Skeletal muscle tissue (tissue), 4 donors: ENCODE measurements around the gene TIMM10B. TPM values are rescaled to one million over a fixed set of nuclear protein-coding genes. Genes with fewer than 3 reads are reported as not detected.

ENCODE experiments used
- H3K27ac ChIP-seq: one replicate; pipeline ENCODE4 v1.7.0; 2013; ENCODE audit warnings: mild to moderate bottlenecking, low read depth, low read length, inconsistent platforms
- H3K27me3 ChIP-seq, 3 donors: one replicate each; pipeline ENCODE4 v1.7.0; 2013; ENCODE audit warnings: low read length in 3 of 3; ENCODE audit not compliant: control insufficient read depth in 3 of 3, insufficient read depth in 3 of 3
- H3K36me3 ChIP-seq, 3 donors: one replicate each; pipeline ENCODE4 v1.7.0; 2013; ENCODE audit warnings: low read length in 3 of 3; ENCODE audit not compliant: control insufficient read depth in 3 of 3, insufficient read depth in 3 of 3
- H3K4me1 ChIP-seq, 3 donors: one replicate each; pipeline ENCODE4 v1.7.0; 2013; ENCODE audit warnings: low read length in 3 of 3, mild to moderate bottlenecking in 3 of 3; ENCODE audit not compliant: control insufficient read depth in 3 of 3, insufficient read depth in 3 of 3
- H3K4me3 ChIP-seq, 3 donors: one replicate each; pipeline ENCODE4 v1.7.0; 2013; ENCODE audit warnings: low read length in 3 of 3
- H3K9ac ChIP-seq, 3 donors: one replicate each; pipeline ENCODE4 v1.7.0; 2013; ENCODE audit warnings: low read length in 3 of 3, mild to moderate bottlenecking in 3 of 3, moderate library complexity in 2 of 3, low read depth in 1 of 3
- H3K9me3 ChIP-seq, 3 donors: one replicate each; pipeline ENCODE4 v1.7.0; 2013; ENCODE audit warnings: low read length in 3 of 3; ENCODE audit not compliant: control insufficient read depth in 3 of 3
- total RNA-seq: library from RNA; depleted of rRNA; stranded (reverse); fragments of >200 nt; gene quantifications from one replicate; pipeline ENCODE4 v1.2.3, GENCODE V29; 2014
- donor health status: Osteomylitis.

Gene TIMM10B
- total RNA-seq, 1 donor from 2014 or later: 19.8 TPM

DNA sequence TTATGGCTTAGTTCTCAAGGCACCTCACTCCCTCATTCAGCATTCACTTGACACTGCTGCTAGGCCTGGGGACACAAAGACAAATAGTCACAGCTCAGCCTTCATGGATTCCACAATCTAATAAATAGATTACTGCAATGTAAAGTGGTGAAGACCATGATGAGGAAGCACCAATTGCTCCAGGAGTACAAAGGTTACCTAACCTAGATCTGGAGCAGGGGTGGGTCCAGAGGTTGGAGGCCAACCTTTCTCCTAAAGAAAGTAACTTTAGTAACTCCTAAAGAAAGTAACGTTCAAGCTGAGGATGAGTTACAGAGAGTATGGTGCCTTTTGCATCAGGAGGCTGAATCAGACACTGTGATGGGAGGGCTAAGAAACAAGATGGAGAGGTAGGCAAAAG lies 11.7 kb upstream of the TIMM10B start:
- peaks cover 19 to 42% (median 27%) of the 10 kb centered on the region in 3 donors for H3K4me1 ChIP-seq
- H3K4me3 ChIP-seq: peak overlapping the region in 1 of 3 donors; percentile 31
- peak overlapping the region; percentile 42 for H3K27ac ChIP-seq
- H3K9me3 ChIP-seq: no peaks in the 10 kb centered on the region
- no peaks in the 10 kb centered on the region for H3K27me3 ChIP-seq
- H3K36me3 ChIP-seq: peaks cover 4 to 8% (median 8%) of the 10 kb centered on the region in 3 donors
- peak overlapping the region in 1 of 3 donors; percentile 22 for H3K9ac ChIP-seq

DNA sequence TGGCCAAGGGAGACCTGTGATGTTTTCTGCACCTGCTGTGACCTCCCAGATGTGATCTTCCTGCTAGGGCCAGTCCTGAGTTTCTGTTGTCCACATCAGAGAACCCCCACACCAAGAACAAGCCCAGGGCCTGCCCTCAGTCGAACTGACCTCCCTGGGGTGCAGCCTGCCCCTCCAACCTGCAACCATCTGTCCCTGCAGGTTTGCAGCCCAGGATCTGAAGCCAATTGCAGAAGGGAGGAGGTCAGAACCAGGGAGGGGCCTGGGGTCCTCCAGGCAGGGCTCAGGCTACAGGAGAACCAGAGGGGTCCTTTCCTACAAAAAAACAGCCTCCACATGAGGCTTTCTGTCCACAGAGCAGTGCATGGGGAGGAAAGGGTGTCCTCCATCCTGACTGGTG lies 8.4 kb upstream of the TIMM10B start:
- Histone ChIP-seq H3K27me3 (no peaks in the 10 kb centered on the region), H3K27ac (no peak overlapping the region), H3K9ac (peak overlapping the region; percentile 44 to 94 (median 79)), H3K4me1 (peaks cover 18 to 33% (median 24%) of the 10 kb centered on the region in 3 donors), H3K9me3 (no peaks in the 10 kb centered on the region), H3K36me3 (peaks cover 12 to 16% (median 14%) of the 10 kb centered on the region in 3 donors), H3K4me3 (peak overlapping the region; percentile 70 to 93 (median 81))

DNA sequence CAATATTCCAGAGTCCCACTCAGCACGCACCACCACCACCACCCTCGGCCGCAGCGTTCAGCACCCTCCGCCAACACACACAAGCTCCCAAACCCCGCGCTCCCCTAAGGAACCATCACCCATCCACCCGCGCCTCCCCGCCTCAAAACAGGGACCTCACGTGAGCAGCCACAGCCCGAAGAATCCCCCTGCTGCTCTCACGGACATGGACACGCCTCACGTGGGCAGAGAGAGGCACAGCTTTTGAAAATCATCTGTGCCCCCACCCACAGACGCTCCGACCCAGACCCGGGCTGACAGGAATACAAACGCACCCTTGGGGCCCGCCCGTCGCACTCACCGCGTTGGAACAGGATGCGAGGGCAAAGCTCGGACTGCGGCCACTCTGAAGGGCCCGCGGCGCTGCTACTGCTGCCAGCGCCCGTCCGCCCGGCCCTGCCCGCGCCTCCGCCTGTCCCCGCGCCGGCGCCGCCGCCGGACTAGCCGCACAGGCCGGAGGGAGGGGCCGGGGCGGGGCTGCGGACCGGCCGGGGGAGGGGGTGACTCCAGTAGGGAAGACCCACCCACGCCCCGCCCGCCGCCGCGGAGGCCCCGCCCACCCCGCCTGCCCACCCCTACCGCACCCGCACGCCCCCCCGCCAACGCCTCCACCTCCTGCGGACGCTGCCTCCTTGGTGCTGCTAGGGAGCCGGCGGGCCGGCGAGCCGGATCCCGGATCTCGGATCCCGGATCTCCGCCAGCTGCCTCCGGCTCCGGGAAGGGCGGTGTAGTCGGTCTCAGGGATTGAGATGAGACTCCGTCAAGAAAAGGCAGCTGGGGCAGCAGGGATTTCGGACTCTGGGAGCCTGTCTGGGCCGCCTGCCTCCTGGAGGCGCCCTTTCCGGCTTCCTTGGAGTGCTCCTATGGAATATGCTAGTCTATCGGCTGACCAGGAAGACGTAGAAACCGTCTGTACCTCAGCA lies 7.6 kb upstream of the TIMM10B start, which contains the start of gene TRIM3:
TRIM3 (minus strand) TSS at position 491 of the 962 bp plus-strand sequence. CDS start 8,246 bp downstream, outside the sequence.
- H3K4me1 ChIP-seq: peaks cover 18 to 29% (median 22%) of the 10 kb centered on the region in 3 donors
- peaks cover 20 to 23% (median 22%) of the 10 kb centered on the region in 3 donors for H3K36me3 ChIP-seq
- H3K27me3 ChIP-seq: no peaks in the 10 kb centered on the region
- H3K9ac ChIP-seq: peak within 1 kb of the TSS; percentile 82 to 94 (median 94)
- H3K4me3 ChIP-seq: peak within 1 kb of the TSS; percentile 81 to 93 (median 90)
- no peaks in the 10 kb centered on the region for H3K9me3 ChIP-seq
- H3K27ac ChIP-seq: peak within 1 kb of the TSS; percentile 89

DNA sequence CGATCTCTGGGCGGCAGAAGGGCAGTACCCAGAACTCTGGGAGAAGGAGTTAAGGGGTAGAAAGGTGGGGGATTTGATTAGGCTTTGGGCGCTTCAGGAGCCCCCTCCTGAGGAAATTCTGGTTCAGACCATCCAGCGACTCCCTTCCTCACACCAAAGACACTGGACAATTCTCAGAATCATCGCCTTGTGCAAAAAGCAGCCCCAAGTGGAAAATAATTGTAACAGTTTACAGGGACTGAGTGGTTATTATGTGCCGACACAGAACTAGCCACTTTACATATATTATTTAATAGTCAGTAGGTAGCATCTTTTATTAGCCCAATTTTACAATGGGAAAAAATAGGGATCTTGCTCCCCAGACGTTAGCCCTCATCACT lies 6.9 kb upstream of the TIMM10B start:
- H3K27me3 ChIP-seq: no peaks in the 10 kb centered on the region

DNA sequence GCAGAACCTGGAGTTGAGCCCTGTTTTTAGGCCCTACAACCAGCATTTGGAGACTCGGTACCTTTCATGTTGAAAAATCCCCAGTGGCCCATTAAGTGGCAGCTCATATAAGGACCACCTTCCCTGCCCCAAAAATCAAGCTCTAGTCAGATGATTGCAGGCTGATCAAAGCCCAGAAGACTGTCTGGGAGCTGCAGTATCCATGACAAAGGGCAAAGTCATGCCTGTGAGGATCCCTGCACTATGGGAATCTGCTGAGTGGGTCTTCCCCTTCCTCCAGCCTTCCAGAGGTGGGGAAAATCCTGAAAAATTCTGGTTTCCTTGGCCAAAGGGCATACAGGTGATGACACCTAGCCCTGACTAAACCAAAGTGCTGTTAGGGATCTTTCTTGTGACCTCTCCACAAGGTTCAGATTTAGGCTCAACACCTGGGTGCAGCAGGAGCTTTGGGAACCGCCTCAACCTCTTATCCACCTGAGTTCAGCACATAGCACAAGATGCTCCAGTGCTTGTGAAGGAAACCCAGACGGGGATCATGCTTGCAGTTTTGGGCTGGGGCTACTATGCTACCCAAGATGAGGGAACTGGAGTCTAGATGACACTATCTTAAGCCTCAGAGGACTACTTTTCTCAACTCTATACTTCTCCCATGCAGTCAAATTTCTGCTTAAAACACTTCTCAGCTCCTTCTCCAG lies 6.3 kb upstream of the TIMM10B start:
- peak overlapping the region in 2 of 3 donors; percentile 7 to 85 for H3K9ac ChIP-seq
- peak overlapping the region; percentile 89 for H3K27ac ChIP-seq
- peaks cover 27 to 31% (median 31%) of the 10 kb centered on the region in 3 donors for H3K36me3 ChIP-seq
- H3K27me3 ChIP-seq: no peaks in the 10 kb centered on the region
- no peak overlapping the region for H3K4me3 ChIP-seq
- H3K4me1 ChIP-seq: peaks cover 19 to 22% (median 22%) of the 10 kb centered on the region in 3 donors
- no peaks in the 10 kb centered on the region for H3K9me3 ChIP-seq

More for the DNA sequence above, 6.9 kb upstream of the TIMM10B start:
- peak overlapping the region; percentile 70 to 77 (median 75) for H3K4me3 ChIP-seq
- no peaks in the 10 kb centered on the region for H3K9me3 ChIP-seq
- peaks cover 18 to 22% (median 20%) of the 10 kb centered on the region in 3 donors for H3K4me1 ChIP-seq
- H3K36me3 ChIP-seq: peaks cover 26 to 27% (median 27%) of the 10 kb centered on the region in 3 donors
- H3K27ac ChIP-seq: peak overlapping the region; percentile 89
- peak overlapping the region; percentile 82 to 85 (median 85) for H3K9ac ChIP-seq

DNA sequence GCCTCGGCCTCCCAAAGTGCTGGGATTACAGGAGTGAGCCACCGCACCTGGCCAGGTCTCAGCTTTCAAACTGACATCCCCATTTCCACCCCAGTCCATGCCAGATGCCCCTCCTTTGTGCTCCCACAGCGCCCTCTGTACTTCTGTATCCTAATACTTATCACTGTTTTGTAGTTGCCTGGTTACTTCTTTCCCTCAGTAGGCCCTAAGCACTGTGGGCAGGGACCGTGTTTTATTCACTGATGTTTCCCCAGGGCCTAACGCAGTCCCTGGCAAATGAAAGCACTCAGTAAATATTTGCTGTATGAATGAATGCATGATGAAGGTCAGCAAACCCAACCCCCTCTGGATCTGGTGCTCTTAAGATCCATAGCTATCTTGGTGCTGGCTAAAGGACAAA lies 5.4 kb upstream of the TIMM10B start:
- Histone ChIP-seq H3K4me1 (peaks cover 26 to 28% (median 28%) of the 10 kb centered on the region in 3 donors), H3K9me3 (no peaks in the 10 kb centered on the region), H3K9ac (no peak overlapping the region), H3K36me3 (peaks cover 27 to 31% (median 31%) of the 10 kb centered on the region in 3 donors), H3K27ac (no peak overlapping the region), H3K4me3 (no peak overlapping the region), H3K27me3 (no peaks in the 10 kb centered on the region)

DNA sequence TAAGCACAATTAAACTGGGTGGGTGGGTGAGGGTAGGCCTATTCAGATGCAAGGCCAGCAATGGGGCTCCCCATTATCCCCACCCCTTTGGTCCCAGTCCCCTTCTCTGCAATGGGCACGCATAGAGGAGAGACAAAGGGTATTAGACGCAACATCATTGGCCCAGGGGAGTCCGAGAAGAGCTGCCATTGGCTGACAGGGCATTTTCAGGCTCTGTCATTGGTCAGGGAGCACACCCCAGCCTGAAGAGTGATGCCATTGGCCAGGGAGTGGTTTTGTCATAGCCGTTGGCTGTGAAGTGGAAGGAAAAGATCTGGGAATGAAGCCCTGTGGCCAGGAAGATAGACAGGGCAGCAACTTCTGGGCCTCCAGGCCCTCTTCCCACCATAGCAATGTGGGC lies 4.7 kb upstream of the TIMM10B start:
- H3K4me1 ChIP-seq: peaks cover 26 to 33% (median 28%) of the 10 kb centered on the region in 3 donors
- no peak overlapping the region for H3K4me3 ChIP-seq
- no peaks in the 10 kb centered on the region for H3K9me3 ChIP-seq
- H3K36me3 ChIP-seq: peaks cover 27 to 31% (median 31%) of the 10 kb centered on the region in 3 donors
- H3K27ac ChIP-seq: no peak overlapping the region
- no peak overlapping the region for H3K9ac ChIP-seq
- H3K27me3 ChIP-seq: no peaks in the 10 kb centered on the region

DNA sequence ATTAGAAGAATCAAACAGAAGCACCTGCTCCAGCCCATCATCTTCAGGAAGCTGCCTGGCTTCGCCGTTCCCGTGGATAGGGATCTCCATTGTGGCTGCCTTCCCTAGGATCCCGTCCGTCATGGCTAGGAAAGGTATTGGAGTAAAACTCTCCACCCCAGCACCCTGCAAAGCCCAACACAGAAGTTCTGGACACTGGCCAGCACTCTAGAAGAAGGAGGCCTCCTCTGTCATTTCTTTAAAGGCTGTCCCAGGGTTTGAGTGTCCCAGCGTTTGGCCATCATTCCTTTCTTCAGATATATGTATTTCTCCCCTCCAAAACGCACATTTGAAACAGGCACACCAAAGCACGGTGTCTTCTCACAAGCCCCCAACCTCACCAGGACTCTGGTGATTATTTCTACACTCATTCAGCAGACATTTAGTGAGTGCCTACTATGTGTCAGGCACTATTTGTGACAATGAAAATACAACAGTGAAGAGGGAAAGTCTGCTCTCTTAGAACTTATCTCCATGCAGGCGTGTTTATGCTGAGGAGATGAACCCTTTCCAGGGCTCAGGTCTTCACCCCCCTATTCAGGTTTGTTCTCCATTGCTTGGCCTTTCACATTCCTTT lies 894 bp upstream of the TIMM10B start:
- Histone ChIP-seq H3K27me3 (no peaks in the 10 kb centered on the region), H3K9me3 (no peaks in the 10 kb centered on the region), H3K27ac (peak overlapping the region; percentile 96), H3K9ac (peak overlapping the region; percentile 88 to 98 (median 96)), H3K4me1 (peaks cover 26 to 38% (median 28%) of the 10 kb centered on the region in 3 donors), H3K4me3 (peak overlapping the region; percentile 96 to 99 (median 97)), H3K36me3 (peaks cover 44 to 54% (median 44%) of the 10 kb centered on the region in 3 donors)

DNA sequence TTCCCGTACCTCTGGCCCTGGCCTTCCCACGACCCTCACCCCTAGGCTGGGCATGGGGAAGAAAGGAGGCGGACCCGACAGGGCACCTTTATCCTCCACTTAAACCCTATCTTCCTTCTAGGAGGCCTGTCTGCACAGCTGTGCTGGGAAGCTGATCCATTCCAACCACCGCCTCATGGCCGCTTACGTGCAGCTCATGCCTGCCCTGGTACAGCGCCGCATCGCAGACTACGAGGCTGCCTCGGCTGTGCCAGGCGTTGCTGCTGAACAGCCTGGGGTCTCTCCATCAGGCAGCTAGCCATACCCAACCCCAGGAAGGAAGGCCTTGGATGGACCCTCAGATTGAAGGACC lies 599 bp downstream of the TIMM10B start:
- peaks cover 26 to 38% (median 28%) of the 10 kb centered on the region in 3 donors for H3K4me1 ChIP-seq
- peak overlapping the region; percentile 88 to 98 (median 96) for H3K9ac ChIP-seq
- H3K4me3 ChIP-seq: peak overlapping the region; percentile 96 to 99 (median 97)
- H3K9me3 ChIP-seq: no peaks in the 10 kb centered on the region
- peak overlapping the region; percentile 96 for H3K27ac ChIP-seq
- no peaks in the 10 kb centered on the region for H3K27me3 ChIP-seq
- peaks cover 44 to 58% (median 50%) of the 10 kb centered on the region in 3 donors for H3K36me3 ChIP-seq
